ENCODE data around the gene PLK5.
"Not testable (repeated sequence)": the region's sequence is repeated elsewhere in the genome, so short reads cannot be mapped to it uniquely, and the experiment has no call there.

Gene PLK5

DNA sequence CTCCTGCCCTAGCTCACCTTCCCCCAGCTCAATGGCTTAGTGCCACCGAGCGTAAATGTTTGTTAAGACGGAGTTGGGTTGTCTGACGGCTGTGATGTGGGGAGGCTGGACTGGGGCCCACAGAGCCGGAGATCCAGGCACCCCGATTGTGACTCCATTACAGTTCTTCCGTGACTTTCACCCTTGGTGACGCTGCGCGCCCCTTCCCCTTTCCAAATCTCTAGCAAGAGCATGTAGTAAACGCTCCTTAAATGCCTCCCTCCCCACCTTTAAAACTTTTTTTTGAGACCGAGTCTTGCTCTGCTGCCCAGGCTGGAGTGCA, 32.1 kb upstream of the PLK5 start:
- no peak for DNase-seq

DNA sequence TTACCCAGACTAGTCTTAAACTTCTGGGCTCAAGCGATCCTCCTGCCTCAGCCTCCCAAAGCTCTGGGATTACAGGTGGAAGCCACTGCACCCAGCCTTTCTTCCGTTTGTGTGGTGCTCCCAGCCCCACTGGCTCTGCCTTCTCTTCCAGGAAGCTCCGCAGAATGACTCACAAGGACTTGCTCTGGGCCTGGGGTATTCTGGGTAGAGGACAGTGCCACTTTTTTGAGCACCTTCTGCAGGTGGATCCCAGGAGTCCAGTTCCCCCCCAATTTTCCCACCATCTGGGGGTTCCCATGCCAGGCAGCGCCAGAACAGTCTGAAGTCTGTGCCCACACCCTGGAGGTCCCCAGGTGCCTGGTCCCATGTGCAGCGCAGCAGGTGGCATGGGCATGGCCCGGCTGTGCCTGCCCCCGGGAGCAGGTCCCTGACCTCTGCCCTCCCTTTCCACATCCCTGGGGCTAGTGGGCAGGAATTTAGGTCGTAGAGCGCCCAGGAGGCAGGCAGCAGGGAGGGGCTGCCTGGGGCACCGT, 31.3 kb upstream of the PLK5 start:
- DNase-seq, result no peak

DNA sequence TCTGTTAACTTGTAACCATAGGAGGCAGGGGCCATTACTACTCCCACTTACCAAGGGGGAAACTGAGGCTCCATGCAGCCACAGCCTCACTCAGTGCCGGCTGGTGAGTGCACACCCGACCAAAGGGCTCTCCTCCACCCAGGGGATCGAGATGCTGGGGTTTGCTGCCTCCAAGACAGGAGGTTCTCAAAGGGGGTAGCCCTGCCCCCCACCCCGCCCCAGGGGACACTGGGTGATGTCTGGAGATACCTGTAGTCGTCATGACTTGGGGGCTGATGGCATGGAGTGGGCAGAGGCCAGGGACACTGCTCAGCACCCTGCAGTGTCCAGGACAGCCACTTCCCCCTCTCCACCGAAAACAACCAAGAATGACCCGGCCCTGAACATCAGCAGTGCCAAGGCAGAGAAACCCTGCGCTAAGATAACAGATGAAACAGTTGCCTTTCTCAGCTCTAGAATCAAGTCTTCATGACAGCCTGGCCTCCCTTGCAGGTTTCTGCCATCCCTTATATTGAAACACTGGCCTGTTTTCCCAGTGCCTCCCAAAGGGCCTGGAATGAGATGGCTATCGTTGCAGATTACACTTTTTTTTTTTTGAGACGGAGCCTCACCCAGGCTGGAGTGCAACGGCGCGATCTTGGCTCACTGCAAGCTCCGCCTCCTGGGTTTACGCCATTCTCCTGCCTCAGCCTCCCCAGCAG, 29.6 kb upstream of the PLK5 start:
- no peak for DNase-seq

DNA sequence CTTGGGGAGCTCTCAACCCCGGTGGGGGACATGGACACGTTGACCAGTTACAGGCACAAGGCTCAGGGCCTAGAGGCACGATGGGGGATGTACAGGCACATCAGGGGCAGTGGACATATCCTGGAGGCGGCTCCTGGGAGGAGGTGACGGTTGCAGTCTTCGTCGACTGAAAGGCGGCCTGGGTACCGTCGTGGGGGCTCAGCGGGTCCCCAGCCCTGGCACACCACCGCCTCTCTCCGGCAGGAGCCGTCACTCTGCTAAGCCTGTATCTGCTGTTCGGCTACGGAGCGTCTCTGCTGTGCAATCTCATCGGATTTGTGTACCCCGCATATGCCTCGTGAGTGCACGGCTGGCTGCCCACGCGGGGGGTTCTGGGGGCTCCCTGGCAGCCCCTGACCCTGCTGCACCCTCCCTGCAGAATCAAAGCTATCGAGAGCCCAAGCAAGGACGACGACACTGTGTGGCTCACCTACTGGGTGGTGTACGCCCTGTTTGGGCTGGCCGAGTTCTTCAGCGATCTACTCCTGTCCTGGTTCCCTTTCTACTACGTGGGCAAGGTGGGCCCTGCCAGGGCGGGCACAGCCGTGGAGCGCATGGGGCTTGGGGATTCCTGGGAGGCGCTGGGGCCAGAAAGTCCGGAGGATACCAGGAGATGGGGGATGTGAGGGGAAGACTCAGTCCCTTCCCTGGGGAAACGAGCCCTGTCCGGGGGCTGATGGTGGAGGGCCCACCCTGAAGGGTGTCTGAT, 28.7 kb upstream of the PLK5 start:
- no peak for DNase-seq

DNA sequence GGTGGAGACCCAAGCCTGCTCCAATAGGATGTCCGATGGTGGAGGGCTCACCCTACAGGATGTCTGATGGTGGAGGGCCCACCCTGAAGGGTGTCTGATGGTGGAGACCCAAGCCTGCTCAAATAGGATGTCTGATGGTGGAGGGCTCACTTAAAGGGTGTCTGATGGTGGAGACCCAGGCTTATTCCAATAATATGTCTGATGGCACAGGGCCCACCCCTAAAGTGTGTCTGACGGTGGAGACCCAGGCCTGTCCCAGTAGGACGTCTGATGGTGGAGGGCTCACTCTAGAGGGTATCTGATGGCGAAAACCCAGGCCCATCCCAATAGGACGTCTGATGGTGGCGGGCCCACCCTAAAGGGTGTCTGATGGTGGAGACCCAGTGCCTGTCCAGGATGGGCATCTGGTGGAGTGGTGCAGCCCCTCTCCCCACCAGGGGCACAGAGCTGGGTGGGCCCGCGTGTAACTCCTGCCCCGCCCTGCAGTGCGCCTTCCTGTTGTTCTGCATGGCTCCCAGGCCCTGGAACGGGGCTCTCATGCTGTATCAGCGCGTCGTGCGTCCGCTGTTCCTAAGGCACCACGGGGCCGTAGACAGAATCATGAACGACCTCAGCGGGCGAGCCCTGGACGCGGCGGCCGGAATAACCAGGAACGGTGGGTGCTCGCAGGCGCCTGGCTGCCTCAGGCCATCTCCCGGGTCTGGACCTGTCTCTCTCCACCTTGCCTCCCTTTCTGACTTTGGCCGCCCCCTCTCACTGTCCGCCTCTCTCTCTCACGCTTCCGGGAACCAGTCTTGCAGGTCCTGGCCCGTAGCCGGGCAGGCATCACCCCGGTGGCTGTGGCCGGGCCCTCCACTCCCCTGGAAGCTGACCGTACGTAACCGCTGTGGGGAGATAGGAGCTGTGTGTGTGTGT, 27.8 kb upstream of the PLK5 start:
- DNase-seq, result no peak

DNA sequence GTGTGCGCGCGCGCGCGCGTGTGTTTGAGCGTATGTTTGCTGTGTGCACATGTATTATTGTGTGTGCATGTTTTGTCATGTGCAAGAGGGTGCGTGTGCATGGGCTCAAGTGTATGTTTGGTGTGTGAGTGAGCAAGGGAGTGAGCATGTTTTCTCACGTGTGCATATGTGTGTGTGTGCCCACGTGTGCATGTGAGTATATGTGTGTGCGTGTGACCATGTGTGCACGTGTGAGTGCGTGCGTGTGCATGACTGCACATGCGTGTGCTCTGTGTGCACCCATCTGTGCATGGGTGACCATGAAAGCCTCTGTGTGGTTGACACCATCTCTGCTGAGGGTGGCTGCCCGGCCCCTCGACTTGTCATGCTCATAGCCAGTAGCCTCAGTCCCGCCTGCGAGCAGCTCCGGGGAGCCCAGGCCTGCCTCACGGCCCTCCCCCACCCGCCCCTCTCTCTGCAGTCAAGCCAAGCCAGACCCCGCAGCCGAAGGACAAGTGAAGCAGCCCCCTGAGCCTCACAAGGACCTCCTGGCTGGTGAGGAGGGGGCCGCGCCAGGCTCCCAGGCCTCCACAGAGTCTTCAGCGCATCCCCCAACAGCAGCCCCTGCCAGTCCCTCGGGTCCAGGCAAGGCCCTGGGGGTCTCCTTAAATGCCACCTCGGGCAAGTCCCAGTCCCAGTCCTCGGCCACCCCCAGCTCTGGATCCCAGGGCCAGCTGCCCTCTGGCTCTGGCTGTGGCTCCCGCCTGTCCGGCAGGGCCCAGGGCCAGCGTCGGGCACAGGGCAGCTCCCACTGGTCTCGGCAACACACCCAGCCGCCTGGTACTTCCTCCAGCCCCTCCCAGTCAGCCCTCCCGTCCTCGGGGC, 26.9 kb upstream of the PLK5 start:
- no peak for DNase-seq

DNA sequence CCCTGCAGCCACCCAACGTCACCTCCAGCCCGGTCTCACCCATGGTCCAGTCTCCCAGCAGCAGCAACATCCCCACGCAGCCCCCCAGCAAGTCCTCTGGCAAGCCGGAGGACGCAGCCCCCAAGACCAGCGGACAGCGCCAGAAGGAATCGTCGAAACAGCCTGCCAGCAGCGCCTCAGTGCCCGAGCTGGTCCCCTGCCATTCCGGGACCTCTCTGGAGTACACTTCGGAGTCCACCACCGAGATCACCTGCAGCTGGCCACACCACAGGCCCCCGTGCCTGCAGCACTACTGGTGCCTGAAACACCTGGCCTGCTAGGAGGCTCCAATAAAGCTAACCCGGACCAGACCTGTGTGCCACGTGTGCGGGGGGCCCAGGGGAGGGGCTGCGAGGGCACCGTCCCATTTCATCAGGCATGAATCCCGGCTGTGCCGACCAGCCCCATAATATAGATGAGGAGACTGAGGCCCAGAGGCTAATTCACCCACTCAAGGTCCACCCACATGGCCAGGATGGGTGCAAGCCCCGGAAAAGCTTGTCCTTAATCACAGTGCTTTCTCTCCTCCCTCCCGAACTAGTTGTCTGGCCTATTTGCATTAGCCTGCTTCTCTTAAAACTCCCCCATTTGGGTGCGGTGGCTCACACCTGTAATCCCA, 26.2 kb upstream of the PLK5 start:
- no peak for DNase-seq

DNA sequence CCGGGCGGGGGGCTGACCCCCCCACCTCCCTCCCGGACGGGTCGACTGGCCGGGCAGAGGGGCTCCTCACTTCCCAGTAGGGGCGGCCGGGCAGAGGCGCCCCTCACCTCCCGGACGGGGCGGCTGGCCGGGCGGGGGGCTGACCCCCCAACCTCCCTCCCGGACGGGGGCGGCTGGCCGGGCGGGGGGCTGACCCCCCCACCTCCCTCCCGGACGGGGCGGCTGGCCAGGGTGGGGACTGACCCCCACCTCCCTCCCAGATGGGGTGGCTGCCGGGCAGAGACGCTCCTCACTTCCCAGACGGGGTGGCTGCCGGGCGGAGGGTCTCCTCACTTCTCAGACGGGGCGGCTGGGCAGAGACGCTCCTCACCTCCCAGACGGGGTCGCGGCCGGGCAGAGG, 24.6 kb upstream of the PLK5 start:
- DNase-seq, result not testable (repeated sequence)

DNA sequence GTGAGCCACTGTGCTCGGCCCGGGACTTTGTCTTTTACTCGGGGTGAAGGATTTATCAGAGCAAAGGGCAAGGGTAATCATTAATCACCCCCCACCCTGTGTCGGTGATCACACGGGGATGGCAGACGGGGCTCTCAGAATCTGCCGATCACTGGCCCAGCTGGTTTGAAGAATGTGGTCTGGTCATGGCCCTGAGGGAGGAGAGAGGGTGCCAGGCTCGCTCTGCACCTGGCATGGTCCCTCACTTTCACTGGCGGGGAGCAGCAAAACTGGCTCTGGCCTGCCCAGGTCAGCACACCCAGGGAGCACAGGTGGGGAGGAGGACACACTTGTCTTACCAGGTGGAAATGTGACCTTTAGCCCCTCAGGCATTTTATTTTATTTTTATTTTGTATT, 22.7 kb upstream of the PLK5 start:
- no peak for DNase-seq

DNA sequence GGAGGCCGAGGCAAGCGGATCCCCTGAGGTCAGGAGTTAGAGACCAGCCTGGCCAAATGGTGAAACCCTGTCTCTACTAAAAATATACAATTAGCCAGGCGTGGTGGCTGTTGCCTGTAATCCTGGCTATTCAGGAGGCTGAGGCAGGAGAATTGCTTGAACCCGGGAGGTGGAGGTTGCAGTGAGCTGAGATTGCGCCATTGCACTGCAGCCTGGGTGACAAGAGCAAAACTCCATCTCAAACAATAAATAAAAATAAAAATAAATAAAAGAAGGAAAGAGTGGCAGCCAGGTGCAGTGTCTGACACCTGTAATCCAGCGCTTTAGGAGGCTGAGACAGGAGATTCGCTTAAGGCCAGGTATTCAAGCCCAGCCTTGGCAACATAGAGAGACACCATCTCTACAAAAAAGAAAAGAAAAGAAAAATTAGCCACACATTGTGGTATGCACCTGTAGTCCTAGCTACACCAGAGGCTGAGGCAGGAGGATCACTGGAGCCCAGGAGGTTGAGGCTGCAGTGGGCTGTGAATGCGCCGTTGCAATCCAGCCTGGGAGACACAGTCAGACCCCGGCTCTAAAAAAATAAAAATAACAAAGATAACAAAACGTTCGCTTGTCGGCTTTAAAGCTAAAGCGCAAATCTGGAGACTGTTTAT, 21.3 kb upstream of the PLK5 start:
- DNase-seq, result no peak

DNA sequence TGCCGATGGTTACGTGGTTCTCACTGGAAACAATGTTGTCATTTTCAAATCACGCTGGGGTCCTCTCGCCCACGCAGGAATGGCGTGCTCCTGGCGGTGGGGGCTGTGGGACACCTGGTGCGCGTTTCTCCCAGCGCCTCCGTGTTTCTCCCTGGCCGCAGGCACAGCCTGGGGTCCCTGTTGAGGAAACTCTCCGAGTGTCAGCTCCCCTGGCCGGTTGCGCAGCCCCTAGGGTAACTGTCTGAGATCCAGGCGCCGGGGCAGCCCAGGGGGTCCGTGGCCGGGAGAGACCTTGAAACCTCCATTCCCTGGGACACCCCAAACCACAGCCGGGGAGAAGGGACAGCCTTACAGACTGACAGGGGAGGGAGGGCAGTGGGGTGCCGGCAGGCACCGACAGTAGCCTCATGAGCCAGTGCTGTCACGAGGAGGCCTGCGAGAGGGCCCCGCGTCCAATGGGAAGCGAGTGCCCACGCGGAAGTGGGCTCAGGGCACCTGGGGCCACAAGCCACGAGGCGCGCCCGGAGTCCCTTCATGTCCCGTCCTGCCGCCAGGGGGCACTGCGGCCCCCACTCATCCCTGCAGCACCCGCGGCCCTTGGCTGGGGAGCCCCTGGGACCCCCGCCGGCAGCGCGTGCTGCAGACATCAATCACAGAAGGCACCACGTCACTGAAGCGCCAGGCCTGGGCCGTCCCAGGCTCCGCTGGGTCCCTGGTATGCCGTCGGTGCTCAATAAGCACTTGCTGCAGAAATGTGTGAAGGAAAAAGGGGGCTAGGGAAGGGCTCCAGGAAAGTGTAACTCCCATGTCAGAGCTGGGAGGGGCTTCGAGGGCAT, 20.6 kb upstream of the PLK5 start:
- DNase-seq, result no peak

DNA sequence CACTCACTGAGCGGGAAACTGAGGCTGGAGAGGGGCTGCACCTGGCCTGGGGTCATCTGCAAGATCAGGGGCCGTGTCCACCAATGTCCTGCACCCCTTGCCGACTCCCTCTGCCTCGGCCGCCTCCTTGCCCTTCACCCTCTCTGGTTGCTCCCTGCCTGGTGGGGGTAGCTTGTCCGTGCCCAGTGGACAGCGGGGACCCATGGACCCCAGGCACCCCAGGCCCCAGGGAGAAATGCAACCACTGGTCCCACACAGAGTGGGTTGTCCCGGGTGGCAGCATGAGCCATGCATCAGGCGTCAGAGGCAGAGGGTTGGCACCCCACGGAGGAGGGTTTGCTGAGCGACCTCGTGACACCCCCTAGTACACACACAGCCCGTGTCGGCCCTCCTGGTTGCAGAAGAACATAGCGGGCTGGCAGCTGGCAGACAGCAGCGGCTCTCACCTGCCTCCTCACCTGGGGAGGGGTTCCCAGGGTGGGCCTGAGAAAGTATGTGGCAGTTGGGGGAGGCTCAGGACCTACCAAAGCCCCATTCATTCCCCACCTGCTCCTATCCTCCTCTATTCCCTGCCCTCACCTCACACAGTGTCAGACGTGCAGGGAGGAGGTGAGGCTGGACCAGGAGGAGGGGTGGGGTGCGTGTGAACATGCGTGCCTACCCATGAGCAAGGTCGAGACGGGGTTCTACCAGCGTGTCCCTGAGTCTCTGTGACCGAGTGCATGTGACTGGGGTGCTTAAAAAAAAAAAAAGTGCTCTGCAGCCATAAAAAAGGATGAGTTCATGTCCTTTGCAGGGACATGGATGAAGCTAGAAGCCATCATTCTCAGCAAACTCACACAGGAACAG, 19.7 kb upstream of the PLK5 start:
- no peak for DNase-seq

DNA sequence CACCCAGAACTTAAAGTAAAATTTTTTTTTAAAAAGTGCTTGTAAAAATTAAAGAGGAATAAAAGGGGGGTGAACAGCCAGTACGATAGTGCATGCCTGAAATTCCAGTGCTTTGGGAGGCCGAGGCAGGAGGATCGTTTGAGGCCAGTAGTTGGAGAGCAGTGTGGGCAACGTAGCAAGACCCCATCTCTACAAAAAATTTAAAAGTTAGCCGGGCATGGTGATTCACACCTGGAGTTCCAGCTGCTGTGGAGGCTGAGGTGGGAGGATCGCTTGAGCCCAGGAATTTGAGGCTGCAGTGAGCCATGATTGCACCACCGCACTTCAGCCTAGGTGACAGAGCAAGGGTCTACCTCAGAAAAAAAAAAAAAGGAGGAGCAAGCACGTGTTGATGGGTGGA, 18.9 kb upstream of the PLK5 start:
- DNase-seq, result no peak

DNA sequence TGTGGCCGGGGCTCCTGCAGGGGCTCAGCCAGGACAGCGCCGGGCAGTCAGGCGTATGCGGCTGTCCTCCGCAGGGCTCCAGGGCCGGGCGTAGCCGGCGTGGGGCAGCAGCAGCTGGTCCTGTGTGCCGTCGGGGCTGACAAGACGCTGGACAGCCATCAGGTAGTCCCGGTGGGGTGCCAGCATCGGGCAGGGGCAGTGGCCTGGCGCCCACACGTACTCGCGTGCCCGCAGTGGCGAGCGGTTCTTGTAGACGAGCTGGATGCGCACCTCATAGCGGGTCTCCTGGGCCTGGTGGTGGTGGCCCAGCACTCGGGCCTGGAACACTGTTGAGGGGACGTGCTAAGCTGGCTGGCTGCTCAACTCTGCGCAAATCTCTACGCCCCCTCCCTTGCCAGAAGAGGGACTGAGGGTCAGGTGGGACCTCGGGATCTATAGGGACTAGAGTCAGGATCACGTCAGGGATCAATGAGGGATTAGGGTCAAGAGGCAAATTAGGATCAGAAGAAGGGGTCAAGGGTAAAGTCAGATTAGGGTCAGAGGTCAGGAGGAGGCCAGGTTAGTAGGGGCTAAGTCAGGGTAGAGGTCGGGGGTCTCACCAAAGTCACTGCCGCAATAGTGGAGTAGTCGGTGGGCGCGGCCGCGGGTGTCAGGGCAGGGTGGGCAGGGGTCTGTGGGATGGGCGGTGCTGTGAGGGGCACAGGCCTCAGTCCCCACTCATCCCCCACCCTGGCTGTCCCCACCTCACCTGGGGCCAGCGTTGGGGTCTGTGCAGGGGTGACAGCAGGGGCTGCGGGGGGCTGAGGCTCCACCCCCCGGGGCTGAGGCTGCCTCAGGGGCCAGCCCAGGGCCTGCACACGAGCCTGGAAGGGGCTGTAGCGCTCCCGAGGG, 17.6 kb upstream of the PLK5 start:
- no peak for DNase-seq

DNA sequence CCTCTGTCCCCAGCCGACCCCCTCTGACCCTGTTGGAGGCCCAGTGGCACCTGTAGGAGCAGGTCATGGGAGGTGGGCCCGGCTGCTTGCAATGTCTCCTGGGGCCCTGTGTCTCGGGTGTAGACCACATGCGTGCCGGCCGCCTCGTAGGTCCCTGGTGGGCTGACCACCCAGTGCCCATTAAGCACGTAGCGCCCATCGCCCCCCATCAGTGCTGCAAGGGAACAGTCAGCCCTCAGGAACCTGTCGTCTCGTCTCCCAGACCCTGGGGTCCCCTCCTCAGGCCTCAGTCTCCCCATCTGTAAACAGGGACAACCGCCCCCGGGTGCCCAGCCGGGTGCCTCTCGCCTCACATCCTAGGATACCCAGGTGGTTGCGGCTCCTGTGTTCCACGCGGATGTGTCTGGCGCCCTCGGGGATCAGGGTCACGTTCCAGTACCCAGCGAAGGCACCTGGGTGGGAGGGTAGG, 16.7 kb upstream of the PLK5 start:
- DNase-seq, result no peak

DNA sequence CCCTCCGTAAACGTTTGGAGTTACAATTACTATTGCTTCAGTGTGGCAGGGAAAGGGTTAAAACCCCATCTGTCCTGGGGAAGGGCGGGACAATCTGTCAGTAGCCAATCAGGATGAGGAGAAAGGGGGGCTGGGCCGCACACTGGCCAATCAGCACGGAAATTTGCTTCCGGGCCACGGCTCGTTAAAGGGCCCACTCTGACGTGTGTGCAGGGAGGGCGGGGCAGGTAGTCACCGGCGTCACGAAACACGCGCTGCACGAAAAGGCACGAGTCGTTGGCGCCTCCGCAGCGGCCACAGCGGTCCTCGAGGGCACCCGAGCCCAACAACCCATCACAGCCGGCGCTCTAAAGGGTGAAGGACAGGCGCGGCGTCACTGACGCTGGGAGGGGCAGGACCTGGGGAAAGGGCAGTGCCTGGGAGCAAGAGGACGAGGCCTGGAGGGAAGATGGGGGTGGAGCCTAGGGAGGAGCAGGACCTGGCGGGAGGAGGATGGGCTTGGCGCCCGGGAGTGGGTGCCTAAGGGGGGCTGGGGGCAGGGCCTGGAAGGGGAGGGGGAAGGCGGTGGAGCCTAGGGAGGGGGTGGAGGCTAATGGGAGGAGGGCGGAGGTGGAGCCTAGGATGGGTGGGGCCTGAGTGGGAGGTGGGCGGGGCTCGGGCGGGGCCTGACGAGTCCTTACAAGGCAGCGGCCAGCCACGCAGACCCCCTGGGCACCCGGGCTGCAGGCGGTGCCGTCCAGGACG, 15.9 kb upstream of the PLK5 start:
- peak; percentile 92 for DNase-seq

DNA sequence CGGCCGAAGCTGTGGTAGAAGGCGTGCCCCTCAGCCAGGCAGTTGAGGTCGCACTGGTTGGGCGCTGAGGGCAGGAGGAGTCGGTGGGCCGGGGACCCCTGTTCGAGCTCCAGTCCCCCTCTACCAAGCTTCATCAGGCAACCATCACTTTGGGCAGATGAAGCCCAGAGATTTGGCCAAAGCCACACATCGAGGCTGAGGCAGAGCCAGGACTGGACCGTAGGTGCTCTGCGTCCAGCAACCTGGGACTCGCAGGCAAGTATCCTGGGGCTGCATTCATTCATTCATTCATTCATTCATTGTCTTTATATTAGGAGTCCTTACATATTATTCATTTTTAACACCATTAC, 15.4 kb upstream of the PLK5 start:
- DNase-seq, result no peak

Data from NCI-H2029 (cell line).